PC-3 (cell line): ENCODE measurements around the gene KBTBD12. TPM values are rescaled to one million over a fixed set of nuclear protein-coding genes. Genes with fewer than 3 reads are reported as not detected.

Source experiments
- ATAC-seq: fragments of 200-7000 bp; cut with Tn5 transposase; 2 replicates; pipeline ENCODE4 v1.9.1; 2020; ENCODE audit warnings: mild to moderate bottlenecking, moderate library complexity
- BruUV-seq: library from RNA; stranded (reverse); fragments of 400-500 nt; replicated peaks from 2 replicates; lab custom pipeline; 2021; lab: Mats Ljungman, UMichigan
- CTCF ChIA-PET: fragments of 300-600 bp; sonication (Branson Sonifier 250); formaldehyde crosslinking; loops from one replicate; lab custom pipeline; 2022; ENCODE audit warnings: antibody characterized with exemption; lab: Charles Lee
- POLR2A ChIA-PET: fragments of 300-600 bp; sonication (Branson Sonifier 250); formaldehyde crosslinking; loops from one replicate; lab custom pipeline; 2022; ENCODE audit warnings: antibody characterized with exemption; ENCODE audit not compliant: unreplicated experiment; lab: Charles Lee
- DNase-seq: peaks from one replicate; pipeline ENCODE4 v3.0.0-alpha.2; 2015
- H2AFZ ChIP-seq: fragments of 300-600 bp; sonication (generic); 2 replicates; pipeline ENCODE4 v1.6.0; 2016; ENCODE audit warnings: antibody characterized with exemption, low read length
- H3F3A ChIP-seq: fragments of 300-600 bp; sonication (generic); one replicate; pipeline ENCODE4 v1.6.0; 2017; ENCODE audit warnings: antibody characterized with exemption, low read length, control low read depth, mild to moderate bottlenecking; ENCODE audit not compliant: unreplicated experiment
- H3K27ac ChIP-seq: fragments of 300-600 bp; sonication (generic); 2 replicates; pipeline ENCODE4 v1.5.1; 2016; ENCODE audit warnings: mild to moderate bottlenecking, low read length
- H3K27me3 ChIP-seq: fragments of 300-600 bp; sonication (generic); 2 replicates; pipeline ENCODE4 v1.6.1; 2016; ENCODE audit warnings: low read length, mixed read lengths
- H3K36me3 ChIP-seq: fragments of 300-600 bp; sonication (generic); 2 replicates; pipeline ENCODE4 v1.6.1; 2016; ENCODE audit warnings: low read depth, mixed run types, low read length, mixed read lengths
- H3K4me1 ChIP-seq: fragments of 300-600 bp; sonication (generic); 2 replicates; pipeline ENCODE4 v1.5.1; 2016; ENCODE audit warnings: low read length; ENCODE audit not compliant: insufficient read depth
- H3K4me2 ChIP-seq: fragments of 300-600 bp; sonication (generic); 2 replicates; pipeline ENCODE4 v1.6.0; 2016; ENCODE audit warnings: low read length
- H3K4me3 ChIP-seq: fragments of 300-600 bp; sonication (generic); 2 replicates; pipeline ENCODE4 v1.5.1; 2016; ENCODE audit warnings: mild to moderate bottlenecking, low read length, mixed read lengths
- H3K79me2 ChIP-seq: fragments of 300-600 bp; sonication (generic); 2 replicates; pipeline ENCODE4 v1.6.1; 2017; ENCODE audit warnings: low read length, mixed read lengths
- H3K9ac ChIP-seq: fragments of 300-600 bp; sonication (generic); 2 replicates; pipeline ENCODE4 v1.6.0; 2016; ENCODE audit warnings: mild to moderate bottlenecking, low read length
- H3K9me2 ChIP-seq: fragments of 300-600 bp; sonication (generic); replicated peaks from 2 replicates; pipeline ENCODE4 v1.6.1; 2016; ENCODE audit warnings: mixed run types, low read length, mixed read lengths
- H3K9me3 ChIP-seq: fragments of 300-600 bp; sonication (generic); 2 replicates; pipeline ENCODE4 v1.6.1; 2016; ENCODE audit warnings: low read length, mixed read lengths
- H4K20me1 ChIP-seq: fragments of 300-600 bp; sonication (generic); 2 replicates; pipeline ENCODE4 v1.6.1; 2016; ENCODE audit warnings: low read length, mixed read lengths
- EZH2 ChIP-seq: fragments of 300-600 bp; sonication (generic); IDR thresholded peaks from one replicate; pipeline ENCODE4 v1.6.1; 2017; ENCODE audit warnings: antibody characterized with exemption, mild to moderate bottlenecking, low read length; ENCODE audit not compliant: unreplicated experiment
- EZH2phosphoT487 ChIP-seq: fragments of 300-600 bp; sonication (generic); IDR thresholded peaks from 2 replicates; pipeline ENCODE4 v1.6.1; 2018; ENCODE audit warnings: mild to moderate bottlenecking, antibody characterized with exemption, low read length, borderline replicate concordance
- intact Hi-C: fragments of 100-400 bp; cut with micrococcal nuclease; formaldehyde crosslinking; loops from 2 replicates; pipeline ENCODE4 v1.9.0; 2023
- total RNA-seq: library from RNA; depleted of rRNA; stranded (reverse); fragments of >200 nt; gene quantifications from 2 replicates; pipeline ENCODE4 v1.2.3, GENCODE V29; 2014
- TF ChIP-seq, protein P1 (sequence below): fragments of 300-600 bp; sonication (generic); conservative IDR thresholded peaks from 2 replicates; pipeline ENCODE4 v1.5.1; 2017; ENCODE audit warnings: antibody characterized with exemption, low read depth, mild to moderate bottlenecking, low read length

The KBTBD12 gene
- total RNA-seq, 1 experiment from 2014 or later: not detected

DNA sequence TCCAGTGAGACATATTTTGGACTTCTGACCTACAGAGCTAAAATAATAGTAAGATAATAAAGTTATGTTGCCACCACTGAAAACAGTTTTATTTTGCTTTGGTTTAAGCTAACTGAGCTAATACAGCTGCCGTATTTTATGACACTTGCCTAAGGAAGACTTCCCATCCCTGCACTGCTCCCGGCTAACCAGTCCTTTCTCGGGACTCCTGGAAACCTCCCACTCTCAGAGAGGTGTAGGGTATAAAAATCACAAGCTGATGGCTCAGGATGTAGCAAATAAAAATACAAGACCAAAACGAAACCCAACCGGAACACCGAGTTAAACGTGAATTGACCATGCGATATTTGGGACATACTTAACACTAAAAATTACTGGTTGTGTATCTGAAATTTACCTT is 448 bp upstream of the KBTBD12 start:
- intact Hi-C loops: no loop called here
- H3K4me3 ChIP-seq: peak overlapping the region; percentile 63
- no peaks in the 10 kb centered on the region for H3F3A ChIP-seq
- BruUV-seq: no TSS peak
- H4K20me1 ChIP-seq: no peaks in the 10 kb centered on the region
- no peaks in the 10 kb centered on the region for H3K36me3 ChIP-seq
- ChIA-PET POLR2A (no interaction called here), CTCF (no interaction called here)
- H3K27ac ChIP-seq: no peak overlapping the region
- no peak overlapping the region for H3K9ac ChIP-seq
- peak; percentile 5 for DNase-seq
- no peaks in the 10 kb centered on the region for H3K27me3 ChIP-seq
- H3K4me2 ChIP-seq: peak overlapping the region; percentile 84
- H3K4me1 ChIP-seq: no peaks in the 10 kb centered on the region
- no peaks in the 10 kb centered on the region for H3K9me2 ChIP-seq
- H3K79me2 ChIP-seq: no peaks in the 10 kb centered on the region
- no peak for TF ChIP-seq EZH2
- TF ChIP-seq EZH2phosphoT487: no peak
- TF ChIP-seq, protein P1, sequence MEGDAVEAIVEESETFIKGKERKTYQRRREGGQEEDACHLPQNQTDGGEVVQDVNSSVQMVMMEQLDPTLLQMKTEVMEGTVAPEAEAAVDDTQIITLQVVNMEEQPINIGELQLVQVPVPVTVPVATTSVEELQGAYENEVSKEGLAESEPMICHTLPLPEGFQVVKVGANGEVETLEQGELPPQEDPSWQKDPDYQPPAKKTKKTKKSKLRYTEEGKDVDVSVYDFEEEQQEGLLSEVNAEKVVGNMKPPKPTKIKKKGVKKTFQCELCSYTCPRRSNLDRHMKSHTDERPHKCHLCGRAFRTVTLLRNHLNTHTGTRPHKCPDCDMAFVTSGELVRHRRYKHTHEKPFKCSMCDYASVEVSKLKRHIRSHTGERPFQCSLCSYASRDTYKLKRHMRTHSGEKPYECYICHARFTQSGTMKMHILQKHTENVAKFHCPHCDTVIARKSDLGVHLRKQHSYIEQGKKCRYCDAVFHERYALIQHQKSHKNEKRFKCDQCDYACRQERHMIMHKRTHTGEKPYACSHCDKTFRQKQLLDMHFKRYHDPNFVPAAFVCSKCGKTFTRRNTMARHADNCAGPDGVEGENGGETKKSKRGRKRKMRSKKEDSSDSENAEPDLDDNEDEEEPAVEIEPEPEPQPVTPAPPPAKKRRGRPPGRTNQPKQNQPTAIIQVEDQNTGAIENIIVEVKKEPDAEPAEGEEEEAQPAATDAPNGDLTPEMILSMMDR: no peak
- peak overlapping the region; percentile 85 for H2AFZ ChIP-seq
- H3K9me3 ChIP-seq: no peaks in the 10 kb centered on the region
- ATAC-seq: peak; percentile 81

DNA sequence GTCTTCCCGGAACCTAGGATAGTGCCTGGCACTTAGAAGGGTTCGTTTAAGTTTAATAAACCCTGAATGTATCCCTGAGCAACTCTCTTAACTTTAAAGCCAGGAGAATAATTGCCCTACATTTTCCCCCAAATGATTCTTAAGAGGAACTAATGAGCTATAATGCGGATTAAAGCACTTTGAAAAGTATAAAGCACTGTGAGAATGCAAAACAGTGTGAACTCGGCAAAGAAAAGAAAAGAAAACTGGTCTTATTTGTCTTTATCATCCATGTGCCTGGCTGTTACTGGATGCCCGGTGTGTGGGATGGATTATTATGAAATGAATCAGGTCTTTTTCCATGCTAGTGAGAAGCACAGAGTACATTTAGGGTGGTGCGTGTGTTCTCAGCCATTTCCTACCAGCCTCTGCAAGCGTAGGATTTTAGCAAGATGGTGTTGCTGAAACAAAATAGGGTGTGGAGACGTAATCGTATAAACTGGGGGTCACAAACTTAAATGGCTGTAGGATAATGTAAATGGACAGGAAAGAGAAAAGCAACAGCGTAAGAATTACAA is 983 bp downstream of the KBTBD12 start:
- Histone ChIP-seq H3K9me3 (no peaks in the 10 kb centered on the region), H3K36me3 (no peaks in the 10 kb centered on the region), H3F3A (no peaks in the 10 kb centered on the region), H3K9me2 (no peaks in the 10 kb centered on the region), H3K79me2 (no peaks in the 10 kb centered on the region), H3K4me1 (no peaks in the 10 kb centered on the region), H3K4me2 (no peak overlapping the region), H3K9ac (no peak overlapping the region), H4K20me1 (no peaks in the 10 kb centered on the region), H2AFZ (no peak overlapping the region), H3K27ac (no peak overlapping the region), H3K4me3 (no peak overlapping the region), H3K27me3 (no peaks in the 10 kb centered on the region)
- CTCF ChIA-PET: no interaction called here
- POLR2A ChIA-PET: no interaction called here
- TF ChIP-seq, protein P1: no peak
- ATAC-seq (no peak), DNase-seq (no peak)
- no TSS peak for BruUV-seq
- intact Hi-C loops: no loop called here

DNA sequence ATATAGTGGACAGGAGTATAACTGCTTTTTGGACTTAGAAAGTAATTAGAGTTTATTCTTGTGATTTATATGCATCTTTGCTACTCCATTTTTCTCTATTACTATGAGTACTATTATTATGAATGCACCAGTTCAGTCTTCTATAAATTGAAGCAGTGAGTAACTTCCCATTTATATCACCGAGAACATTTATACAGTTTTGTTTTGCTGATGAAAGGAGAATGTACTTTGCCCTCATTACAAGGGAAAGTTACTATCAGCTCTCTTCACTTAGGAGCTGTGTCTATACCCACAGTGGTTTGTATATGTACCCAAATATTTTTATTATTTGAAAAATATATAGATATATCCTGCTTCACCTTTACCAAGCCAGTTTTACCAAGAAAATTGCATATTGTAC is 5.7 kb downstream of the KBTBD12 start:
- ChIA-PET POLR2A (no interaction called here), CTCF (no interaction called here)
- Histone ChIP-seq H3K79me2 (no peaks in the 10 kb centered on the region), H3F3A (no peaks in the 10 kb centered on the region), H3K4me2 (no peak overlapping the region), H3K9ac (no peak overlapping the region), H3K27me3 (no peaks in the 10 kb centered on the region), H3K4me3 (no peak overlapping the region), H2AFZ (no peak overlapping the region), H3K4me1 (no peaks in the 10 kb centered on the region), H3K9me3 (no peaks in the 10 kb centered on the region), H3K9me2 (no peaks in the 10 kb centered on the region), H3K27ac (no peak overlapping the region), H4K20me1 (no peaks in the 10 kb centered on the region), H3K36me3 (no peaks in the 10 kb centered on the region)
- TF ChIP-seq EZH2: no peak
- TF ChIP-seq, protein P1: no peak
- no peak for TF ChIP-seq EZH2phosphoT487
- no peak for ATAC-seq
- no TSS peak for BruUV-seq
- intact Hi-C loops: no loop called here
- DNase-seq: no peak
